A673 (cell line): Measurements from ENCODE around the gene ZNF883.

ENCODE experiments used
- EZH2 ChIP-seq: fragments of 200-600 bp; sonication (generic); IDR thresholded peaks from 2 replicates; pipeline ENCODE4 v1.6.1; 2017; ENCODE audit warnings: borderline replicate concordance, low read depth, mild to moderate bottlenecking, mixed read lengths, antibody characterized with exemption, low read length; ENCODE audit not compliant: poor library complexity, severe bottlenecking
- TF ChIP-seq, protein P1 (sequence below): fragments of 300-800, 200-600 bp; sonication (generic); conservative IDR thresholded peaks from 2 replicates; pipeline ENCODE4 v1.5.1; 2017; ENCODE audit warnings: low read depth, mild to moderate bottlenecking, antibody characterized with exemption, low read length, moderate library complexity, mixed read lengths

GRCh38 chr9:112913326-112913725, 98.7 kb downstream of the ZNF883 start:
- TF ChIP-seq, protein P1, sequence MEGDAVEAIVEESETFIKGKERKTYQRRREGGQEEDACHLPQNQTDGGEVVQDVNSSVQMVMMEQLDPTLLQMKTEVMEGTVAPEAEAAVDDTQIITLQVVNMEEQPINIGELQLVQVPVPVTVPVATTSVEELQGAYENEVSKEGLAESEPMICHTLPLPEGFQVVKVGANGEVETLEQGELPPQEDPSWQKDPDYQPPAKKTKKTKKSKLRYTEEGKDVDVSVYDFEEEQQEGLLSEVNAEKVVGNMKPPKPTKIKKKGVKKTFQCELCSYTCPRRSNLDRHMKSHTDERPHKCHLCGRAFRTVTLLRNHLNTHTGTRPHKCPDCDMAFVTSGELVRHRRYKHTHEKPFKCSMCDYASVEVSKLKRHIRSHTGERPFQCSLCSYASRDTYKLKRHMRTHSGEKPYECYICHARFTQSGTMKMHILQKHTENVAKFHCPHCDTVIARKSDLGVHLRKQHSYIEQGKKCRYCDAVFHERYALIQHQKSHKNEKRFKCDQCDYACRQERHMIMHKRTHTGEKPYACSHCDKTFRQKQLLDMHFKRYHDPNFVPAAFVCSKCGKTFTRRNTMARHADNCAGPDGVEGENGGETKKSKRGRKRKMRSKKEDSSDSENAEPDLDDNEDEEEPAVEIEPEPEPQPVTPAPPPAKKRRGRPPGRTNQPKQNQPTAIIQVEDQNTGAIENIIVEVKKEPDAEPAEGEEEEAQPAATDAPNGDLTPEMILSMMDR = no peak
- no peak for TF ChIP-seq EZH2
